HepG2 (cell line): ENCODE measurements around the gene SLC43A1. TPM values are rescaled to one million over a fixed set of nuclear protein-coding genes. Genes with fewer than 3 reads are reported as not detected.

Experiments
- DBP ChIP-seq: sonication (generic); formaldehyde crosslinking; IDR thresholded peaks from 2 replicates; pipeline ENCODE4 v1.4.0; 2020; ENCODE audit warnings: missing genetic modification reagents; ENCODE audit errors: not compliant biosample characterization
- GABPA ChIP-seq, 2 experiments: IDR thresholded peaks; 2 replicates each; pipeline ENCODE4 v1.6.1; 2011 to 2016; ENCODE audit warnings: low read depth in 2 of 2, low read length in 1 of 2, missing biosample characterization in 1 of 2, missing genetic modification characterization in 1 of 2
- GMEB2 ChIP-seq: IDR thresholded peaks from 2 replicates; pipeline ENCODE4 v1.6.1; 2016; ENCODE audit warnings: missing biosample characterization, missing genetic modification reagents, low read depth
- HNF1A ChIP-seq, 2 experiments: sonication (generic) in 1 of 2; formaldehyde crosslinking in 1 of 2; IDR thresholded peaks; 2 replicates each; pipeline versions ENCODE4 v1.4.0 to v1.6.1; 2016 to 2020; ENCODE audit warnings: borderline replicate concordance in 1 of 2, low read depth in 1 of 2, mild to moderate bottlenecking in 1 of 2, missing genetic modification reagents in 1 of 2
- HOXD1 ChIP-seq: sonication (generic); formaldehyde crosslinking; IDR thresholded peaks from 2 replicates; pipeline ENCODE4 v1.5.0; 2020; ENCODE audit warnings: missing genetic modification reagents
- KLF15 ChIP-seq: sonication (generic); formaldehyde crosslinking; IDR thresholded peaks from 2 replicates; pipeline ENCODE4 v1.8.1; 2023; ENCODE audit warnings: borderline replicate concordance, mild to moderate bottlenecking, inconsistent platforms, missing genetic modification reagents, mixed read lengths
- NRL ChIP-seq: sonication (generic); formaldehyde crosslinking; IDR thresholded peaks from 2 replicates; pipeline ENCODE4 v1.5.0; 2020; ENCODE audit warnings: missing genetic modification reagents, mild to moderate bottlenecking, moderate library complexity, borderline replicate concordance
- PCBP2 ChIP-seq: fragments of 200-400 bp; formaldehyde crosslinking; optimal IDR thresholded peaks from 2 replicates; pipeline ENCODE3; 2018; ENCODE audit warnings: low read length, low read depth; ENCODE audit not compliant: poor library complexity, severe bottlenecking
- SYNCRIP ChIP-seq: fragments of 200-400 bp; formaldehyde crosslinking; IDR thresholded peaks from 2 replicates; pipeline ENCODE4 v1.6.1; 2018; ENCODE audit warnings: mild to moderate bottlenecking, low read depth, low read length; ENCODE audit not compliant: insufficient read depth
- ZBTB3 ChIP-seq: sonication (generic); formaldehyde crosslinking; IDR thresholded peaks from 2 replicates; pipeline ENCODE4 v1.4.0; 2020; ENCODE audit warnings: low read depth, mild to moderate bottlenecking, moderate library complexity, missing genetic modification reagents, borderline replicate concordance
- ZBTB42 ChIP-seq: sonication (generic); formaldehyde crosslinking; IDR thresholded peaks from 2 replicates; pipeline ENCODE4 v1.5.0; 2020; ENCODE audit warnings: mild to moderate bottlenecking, missing genetic modification reagents
- ZNF280D ChIP-seq: sonication (generic); formaldehyde crosslinking; IDR thresholded peaks from 2 replicates; pipeline ENCODE4 v1.5.1; 2020; ENCODE audit warnings: mild to moderate bottlenecking, missing genetic modification reagents
- ZNF329 ChIP-seq: sonication (generic); formaldehyde crosslinking; IDR thresholded peaks from 2 replicates; pipeline ENCODE4 v1.9.0; 2021; ENCODE audit warnings: low read depth, mild to moderate bottlenecking, missing genetic modification reagents
- ZNF597 ChIP-seq: sonication (generic); formaldehyde crosslinking; IDR thresholded peaks from 2 replicates; pipeline ENCODE4 v1.5.0; 2020; ENCODE audit warnings: missing genetic modification reagents
- ZNF746 ChIP-seq: sonication (generic); formaldehyde crosslinking; IDR thresholded peaks from 2 replicates; pipeline ENCODE4 v1.8.0; 2022; ENCODE audit warnings: mild to moderate bottlenecking, missing genetic modification reagents
- polyA plus RNA-seq, 8 experiments: library from polyadenylated mRNA; depleted of rRNA in 3 of 8; stranded (reverse) in 7 of 8; unstranded in 1 of 8; fragments of >200 nt; fragmentation: Illumina TruSeq in 4 of 8; extraction: Trizol in 4 of 8; gene quantifications; 2 replicates each; pipeline versions ENCODE4 v1.2.1 to v1.2.3, GENCODE V29; 2011 to 2016; ENCODE audit warnings: low read depth in 4 of 8, missing spikeins in 1 of 8, mixed read lengths in 1 of 8; ENCODE audit not compliant: insufficient read depth in 1 of 8
- total RNA-seq, 5 experiments: library from RNA; depleted of rRNA; stranded (reverse); fragments of >200 nt; fragmentation: Illumina TruSeq; extraction: Trizol; gene quantifications; 2 replicates each; pipeline ENCODE4 v1.2.3, GENCODE V29; 2016; ENCODE audit warnings: low read depth in 1 of 5

Gene SLC43A1
- total and polyA plus RNA-seq, 2 of the 13 experiments (the other 11 are each of a cell fraction or from before 2014, with no cell fraction given) = 72.3 to 87.6 TPM

- TF ChIP-seq ZBTB42 (CRISPR knock-in tag) (no peak), NRL (no peak), KLF15 (CRISPR knock-in tag) (no peak), PCBP2 (no peak), ZNF329 (CRISPR knock-in tag) (no peak), GMEB2 (no peak), ZNF597 (CRISPR knock-in tag) (no peak), HNF1A (IDR thresholded peaks at IDR 0.05; ENCODE audit: low read depth) (0 out of 2 replicates have a peak, but pooled peaks have one; percentile 39), HNF1A (CRISPR knock-in tag; IDR thresholded peaks at IDR 0.05; ENCODE audit: borderline replicate concordance) (peak; percentile 12; the same call in 1 of the 2 replicates), HOXD1 (CRISPR knock-in tag) (no peak), ZNF746 (CRISPR knock-in tag) (peak; percentile 72), ZBTB3 (CRISPR knock-in tag) (0 out of 2 replicates have a peak, but pooled peaks have one; percentile 59), SYNCRIP (no peak), ZNF280D (CRISPR knock-in tag) (no peak), GABPA (IDR thresholded peaks at IDR 0.05; ENCODE audit: low read depth, low read length) (no peak), GABPA (CRISPR knock-in tag; IDR thresholded peaks at IDR 0.05; ENCODE audit: low read depth) (peak; percentile 21; the same call in 1 of the 2 replicates), DBP (no peak)
Measured at GRCh38 chr11:57497303-57498247, 17.9 kb downstream of the SLC43A1 start (continued).
